ENCODE measurements around the gene SHD. TPM values are rescaled to one million over a fixed set of nuclear protein-coding genes. Genes with fewer than 3 reads are reported as not detected.

The SHD gene
- total RNA-seq, 2 donors from 2014 or later, result 2.8 to 6.6 TPM

DNA sequence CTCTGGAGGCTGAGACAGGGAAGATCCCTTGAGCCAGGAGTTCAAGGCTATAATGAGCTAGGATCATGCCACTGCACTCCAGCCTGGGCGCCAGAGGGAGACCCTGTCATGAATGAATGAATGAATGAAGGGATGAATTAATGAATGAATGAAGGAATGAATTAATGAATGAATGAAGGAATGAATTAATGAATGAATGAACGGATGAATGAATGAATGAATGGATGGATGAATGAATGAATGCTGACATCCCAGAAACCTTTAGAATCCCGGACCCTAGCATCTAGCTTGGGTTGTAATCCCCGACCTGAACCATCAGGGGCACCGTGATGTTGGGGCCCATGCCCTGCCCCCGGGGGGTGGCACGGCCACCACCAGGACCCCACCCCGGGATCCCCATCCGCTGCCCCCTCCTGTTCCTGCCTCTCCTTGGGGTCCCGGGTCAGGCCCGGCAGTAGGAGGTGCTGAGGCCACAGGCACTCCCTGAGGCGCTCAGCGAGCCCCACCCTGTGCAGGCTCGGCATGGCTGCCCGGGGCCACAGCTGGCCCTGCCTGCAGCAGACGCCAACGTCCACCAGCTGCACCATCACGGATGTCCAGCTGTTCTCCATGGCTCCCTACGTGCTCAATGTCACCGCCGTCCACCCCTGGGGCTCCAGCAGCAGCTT lies 46.3 kb upstream of the SHD start:
- H3K4me3 Mint-ChIP-seq, result no peak overlapping the region
- H3K27ac ChIP-seq (ENCODE audit: low read depth, low read length), result no peak overlapping the region
- no peaks in the 10 kb centered on the region for H3K4me1 ChIP-seq (ENCODE audit: control insufficient read depth, insufficient read depth, low read length)
- DNase-seq, result no peak
- H3K9ac ChIP-seq (ENCODE audit: extremely low read depth, low read length, poor library complexity, severe bottlenecking), result no peak overlapping the region
- H3K9me3 ChIP-seq (ENCODE audit: control insufficient read depth, low read length), result no peaks in the 10 kb centered on the region
- H3K36me3 Mint-ChIP-seq (ENCODE audit: low read depth), result no peaks in the 10 kb centered on the region
- H3K4me1 Mint-ChIP-seq, result no peaks in the 10 kb centered on the region
- TF ChIP-seq CTCF (conservative IDR thresholded peaks at IDR 0.05), result no peak
- H3K27me3 Mint-ChIP-seq (ENCODE audit: insufficient read depth), result peaks cover 5% of the 10 kb centered on the region
- no peak overlapping the region for H3K4me3 ChIP-seq (ENCODE audit: low read length)
- H3K27ac Mint-ChIP-seq, result no peak overlapping the region
- no peaks in the 10 kb centered on the region for H3K27me3 ChIP-seq (ENCODE audit: control insufficient read depth, insufficient read depth, low read length, poor library complexity, severe bottlenecking)
- no peaks in the 10 kb centered on the region for H3K9me3 Mint-ChIP-seq
- H3K36me3 ChIP-seq (ENCODE audit: control insufficient read depth, insufficient read depth, low read length), result no peaks in the 10 kb centered on the region
- 81 to 82% methylated on average over 15 to 21 of the region's 21 CpGs for WGBS, 2 experiments (ENCODE audit: insufficient coverage in 1 of 2, insufficient read length in 1 of 2)

- TF ChIP-seq CTCF (conservative IDR thresholded peaks at IDR 0.05), result peak; percentile 83
- Histone ChIP-seq H3K4me3 (ENCODE audit: low read length) (no peak overlapping the region), H3K9me3 (ENCODE audit: control insufficient read depth, low read length) (no peaks in the 10 kb centered on the region), H3K27ac (ENCODE audit: low read depth, low read length) (no peak overlapping the region), H3K36me3 (ENCODE audit: control insufficient read depth, insufficient read depth, low read length) (no peaks in the 10 kb centered on the region), H3K27me3 (ENCODE audit: control insufficient read depth, insufficient read depth, low read length, poor library complexity, severe bottlenecking) (no peaks in the 10 kb centered on the region), H3K9ac (ENCODE audit: extremely low read depth, low read length, poor library complexity, severe bottlenecking) (no peak overlapping the region), H3K4me1 (ENCODE audit: control insufficient read depth, insufficient read depth, low read length) (no peaks in the 10 kb centered on the region)
- H3K9me3 Mint-ChIP-seq, result no peaks in the 10 kb centered on the region
- no peaks in the 10 kb centered on the region for H3K4me1 Mint-ChIP-seq
- peak; percentile 93 for DNase-seq
- peaks cover 5% of the 10 kb centered on the region for H3K27me3 Mint-ChIP-seq (ENCODE audit: insufficient read depth)
- H3K36me3 Mint-ChIP-seq (ENCODE audit: low read depth), result no peaks in the 10 kb centered on the region
- WGBS, 2 experiments (ENCODE audit: insufficient coverage in 1 of 2, insufficient read length in 1 of 2), result 68 to 79% methylated on average over 3 to 11 of the region's 11 CpGs
- H3K27ac Mint-ChIP-seq, result no peak overlapping the region
- H3K4me3 Mint-ChIP-seq, result no peak overlapping the region
Measured at GRCh38 chr19:4233282-4233853, 45.7 kb upstream of the SHD start.

DNA sequence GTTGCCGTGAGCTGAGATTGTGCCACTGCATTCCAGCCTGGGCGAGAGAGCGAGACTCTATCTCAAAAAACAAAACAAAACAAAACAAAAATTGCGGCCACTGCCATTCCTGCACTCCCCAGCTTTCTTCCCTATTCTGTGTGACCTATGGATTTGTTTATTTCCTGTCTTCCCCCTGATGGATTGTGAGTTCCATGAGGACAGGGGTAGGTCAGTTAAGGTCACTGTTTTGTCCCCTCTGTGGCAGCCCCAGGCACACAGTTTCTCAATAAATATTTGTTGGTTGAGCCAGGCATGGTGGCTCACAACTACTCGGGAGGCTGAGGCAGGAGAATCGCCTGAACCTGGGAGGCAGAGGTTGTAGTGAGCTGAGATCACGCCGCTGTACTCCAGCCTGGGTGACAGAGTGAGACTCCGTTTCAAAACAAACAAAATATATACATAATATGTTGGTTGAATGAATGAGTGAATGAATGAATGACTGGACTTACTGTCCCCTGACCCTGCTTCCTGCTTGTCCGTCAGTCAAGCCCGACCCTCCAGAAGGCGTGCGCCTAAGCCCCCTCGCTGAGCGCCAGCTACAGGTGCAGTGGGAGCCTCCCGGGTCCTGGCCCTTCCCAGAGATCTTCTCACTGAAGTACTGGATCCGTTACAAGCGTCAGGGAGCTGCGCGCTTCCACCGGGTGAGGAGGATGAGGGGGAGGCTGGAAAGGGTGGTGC lies 44.8 kb upstream of the SHD start:
- H3K36me3 Mint-ChIP-seq (ENCODE audit: low read depth), result no peaks in the 10 kb centered on the region

More for the DNA sequence above, 44.8 kb upstream of the SHD start:
- H3K27ac ChIP-seq (ENCODE audit: low read depth, low read length), result no peak overlapping the region
- WGBS, 2 experiments (ENCODE audit: insufficient coverage in 1 of 2, insufficient read length in 1 of 2), result 84 to 100% methylated on average over 1 to 18 of the region's 21 CpGs
- Mint-ChIP-seq H3K27ac (no peak overlapping the region), H3K27me3 (ENCODE audit: insufficient read depth) (peaks cover 5% of the 10 kb centered on the region), H3K4me1 (no peaks in the 10 kb centered on the region), H3K9me3 (no peaks in the 10 kb centered on the region), H3K4me3 (no peak overlapping the region)
- H3K4me3 ChIP-seq (ENCODE audit: low read length), result no peak overlapping the region
- no peaks in the 10 kb centered on the region for H3K9me3 ChIP-seq (ENCODE audit: control insufficient read depth, low read length)
- DNase-seq, result no peak
- no peak overlapping the region for H3K9ac ChIP-seq (ENCODE audit: extremely low read depth, low read length, poor library complexity, severe bottlenecking)
- H3K27me3 ChIP-seq (ENCODE audit: control insufficient read depth, insufficient read depth, low read length, poor library complexity, severe bottlenecking), result no peaks in the 10 kb centered on the region
- H3K4me1 ChIP-seq (ENCODE audit: control insufficient read depth, insufficient read depth, low read length), result no peaks in the 10 kb centered on the region
- no peak for TF ChIP-seq CTCF (conservative IDR thresholded peaks at IDR 0.05)
- no peaks in the 10 kb centered on the region for H3K36me3 ChIP-seq (ENCODE audit: control insufficient read depth, insufficient read depth, low read length)

Data from endodermal cell (in vitro differentiated cells).